Esophagus muscularis mucosa (tissue), 4 donors: ENCODE results near the gene LIN52. TPM values are rescaled to one million over a fixed set of nuclear protein-coding genes. Genes with fewer than 3 reads are reported as not detected.

ENCODE experiments used
- DNase-seq: peaks from one replicate; pipeline ENCODE4 v3.0.0-alpha.2; 2017; ENCODE audit errors: extremely low spot score
- H3K27ac ChIP-seq, 4 donors: fragments of 200-600 bp; sonication (generic); replicated peaks in 1 of 4; 1 replicate in 3 of 4; 2 replicates in 1 of 4; pipeline ENCODE4 v1.5.1; 2016 to 2019; ENCODE audit warnings: mild to moderate bottlenecking in 1 of 4
- H3K27me3 ChIP-seq, 4 donors: fragments of 200-600 bp; sonication (generic); one replicate each; pipeline versions ENCODE4 v1.5.1 to v1.6.0; 2016 to 2019
- H3K36me3 ChIP-seq, 4 donors: fragments of 200-600 bp; sonication (generic); one replicate each; pipeline ENCODE4 v1.5.1; 2016 to 2019
- H3K4me1 ChIP-seq, 4 donors: fragments of 200-600 bp; sonication (generic); one replicate each; pipeline ENCODE4 v1.5.1; 2016 to 2019
- H3K4me3 ChIP-seq, 4 donors: fragments of 200-600 bp; sonication (generic); 1 replicate in 2 of 4; 2 replicates in 2 of 4; pipeline ENCODE4 v1.5.1; 2016 to 2019; ENCODE audit warnings: mild to moderate bottlenecking in 4 of 4, moderate library complexity in 1 of 4
- H3K9me3 ChIP-seq, 4 donors: fragments of 200-600 bp; sonication (generic); 1 replicate in 3 of 4; 2 replicates in 1 of 4; pipeline ENCODE4 v1.5.1; 2016 to 2019
- CTCF ChIP-seq, 3 experiments: fragments of 200-600 bp in 2 of 3; fragments of 450-650 bp in 1 of 3; sonication (generic) in 2 of 3; IDR thresholded peaks; one replicate each; pipeline ENCODE4 v1.5.1; 2017 to 2019; ENCODE audit warnings: antibody characterized with exemption in 3 of 3, mild to moderate bottlenecking in 2 of 3, moderate library complexity in 1 of 3
- EP300 ChIP-seq: sonication (generic); formaldehyde crosslinking; IDR thresholded peaks from one replicate; pipeline ENCODE4 v1.6.1; 2017; ENCODE audit warnings: antibody characterized with exemption
- POLR2A ChIP-seq: fragments of 450-650 bp; IDR thresholded peaks from one replicate; pipeline ENCODE4 v1.6.1; 2017; ENCODE audit warnings: antibody characterized with exemption, moderate library complexity, mild to moderate bottlenecking, low read depth
- POLR2AphosphoS5 ChIP-seq, 2 donors: sonication (generic); formaldehyde crosslinking; IDR thresholded peaks; one replicate each; pipeline ENCODE4 v1.6.1; 2017; ENCODE audit warnings: antibody characterized with exemption in 2 of 2
- WGBS: methylation state at CpG from one replicate; pipeline ENCODE4 v1.1.5; 2018; 5-methylcytosine and 5-hydroxymethylcytosine counted together
- intact Hi-C: fragments of 100-400 bp; cut with DNase I; formaldehyde crosslinking; loops from one replicate; pipeline ENCODE4 v1.15.1; 2023
- total RNA-seq, 4 donors: library from RNA; depleted of rRNA; stranded (reverse); fragments of >200 nt; gene quantifications; one replicate each; pipeline versions ENCODE4 v1.1.0 to v1.2.1, GENCODE V29; 2016

Gene LIN52
- total RNA-seq, 4 donors from 2014 or later: 8.4 to 13.5 (median 11.7) TPM

DNA sequence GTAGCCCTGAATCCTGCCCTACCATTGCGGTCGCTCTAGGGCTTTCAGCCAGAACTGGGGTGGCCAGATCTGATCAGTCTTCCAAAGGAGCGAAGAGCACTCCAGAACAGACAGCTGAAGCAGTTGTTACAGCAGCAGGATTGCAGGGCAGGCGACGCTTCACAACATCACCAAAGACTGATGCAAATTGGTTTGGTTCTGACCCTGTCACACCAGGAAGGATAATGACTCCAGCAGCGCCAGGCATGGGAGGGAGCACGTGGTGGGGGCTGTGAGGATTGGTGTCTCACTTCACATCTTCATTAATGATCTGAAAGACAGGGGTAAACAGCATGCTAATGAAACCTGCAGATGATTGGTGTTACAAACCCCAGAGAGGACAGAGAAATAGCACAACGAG, 123.9 kb downstream of the LIN52 start:
- H3K27me3 ChIP-seq: peaks cover 0 to 5% (median 0%) of the 10 kb centered on the region in 4 donors
- no peaks in the 10 kb centered on the region for H3K9me3 ChIP-seq
- WGBS: 72% methylated on average over 8 of the region's 8 CpGs
- no peak overlapping the region for H3K4me3 ChIP-seq
- H3K36me3 ChIP-seq: peaks cover 0 to 7% (median 4%) of the 10 kb centered on the region in 4 donors
- no peaks in the 10 kb centered on the region for H3K4me1 ChIP-seq
- no peak for DNase-seq
- H3K27ac ChIP-seq: no peak overlapping the region
- intact Hi-C loops: no loop called here
- TF ChIP-seq EP300 (no peak), POLR2AphosphoS5 (IDR thresholded peaks at IDR 0.05) (no peak), POLR2A (no peak), CTCF (IDR thresholded peaks at IDR 0.05) (no peak)

DNA sequence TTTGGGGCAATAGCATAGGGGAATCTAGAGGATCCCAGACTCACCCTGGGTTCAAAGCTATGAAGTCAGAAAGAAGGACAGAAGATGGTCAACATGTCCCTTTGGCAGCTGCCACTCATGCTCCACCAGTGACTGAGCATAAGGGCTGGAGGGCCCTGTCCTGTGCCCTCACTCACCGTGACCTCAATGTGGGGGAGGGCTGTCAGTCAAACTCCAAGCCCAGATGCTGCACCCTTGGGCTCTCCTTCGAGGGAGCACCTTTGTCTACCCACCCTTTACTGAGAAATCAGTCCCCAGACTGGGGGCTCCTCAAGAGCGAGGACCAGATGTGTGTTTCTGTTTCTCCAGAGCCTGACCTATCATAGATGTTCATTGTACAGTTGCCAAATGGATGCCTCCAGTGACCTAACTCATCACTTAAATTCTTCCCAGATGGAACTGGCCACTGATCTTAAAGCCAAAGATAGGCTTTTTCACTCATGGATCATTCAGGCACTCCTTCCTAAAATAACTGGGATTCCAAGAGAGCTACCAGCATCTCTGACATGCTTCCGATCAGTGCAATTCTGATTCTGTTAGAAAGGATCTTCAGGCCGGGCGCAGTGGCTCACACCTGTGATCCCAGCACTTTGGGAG, 127.3 kb downstream of the LIN52 start:
- intact Hi-C loops: no loop called here
- 77% methylated on average over 6 of the region's 6 CpGs for WGBS
- no peaks in the 10 kb centered on the region for H3K36me3 ChIP-seq
- no peaks in the 10 kb centered on the region for H3K9me3 ChIP-seq
- peaks cover 0 to 22% (median 0%) of the 10 kb centered on the region in 4 donors for H3K27me3 ChIP-seq
- TF ChIP-seq EP300 (no peak), POLR2A (no peak), POLR2AphosphoS5 (IDR thresholded peaks at IDR 0.05) (no peak), CTCF (IDR thresholded peaks at IDR 0.05) (no peak)
- no peak overlapping the region for H3K4me3 ChIP-seq
- no peak for DNase-seq
- H3K4me1 ChIP-seq: no peaks in the 10 kb centered on the region
- no peak overlapping the region for H3K27ac ChIP-seq

DNA sequence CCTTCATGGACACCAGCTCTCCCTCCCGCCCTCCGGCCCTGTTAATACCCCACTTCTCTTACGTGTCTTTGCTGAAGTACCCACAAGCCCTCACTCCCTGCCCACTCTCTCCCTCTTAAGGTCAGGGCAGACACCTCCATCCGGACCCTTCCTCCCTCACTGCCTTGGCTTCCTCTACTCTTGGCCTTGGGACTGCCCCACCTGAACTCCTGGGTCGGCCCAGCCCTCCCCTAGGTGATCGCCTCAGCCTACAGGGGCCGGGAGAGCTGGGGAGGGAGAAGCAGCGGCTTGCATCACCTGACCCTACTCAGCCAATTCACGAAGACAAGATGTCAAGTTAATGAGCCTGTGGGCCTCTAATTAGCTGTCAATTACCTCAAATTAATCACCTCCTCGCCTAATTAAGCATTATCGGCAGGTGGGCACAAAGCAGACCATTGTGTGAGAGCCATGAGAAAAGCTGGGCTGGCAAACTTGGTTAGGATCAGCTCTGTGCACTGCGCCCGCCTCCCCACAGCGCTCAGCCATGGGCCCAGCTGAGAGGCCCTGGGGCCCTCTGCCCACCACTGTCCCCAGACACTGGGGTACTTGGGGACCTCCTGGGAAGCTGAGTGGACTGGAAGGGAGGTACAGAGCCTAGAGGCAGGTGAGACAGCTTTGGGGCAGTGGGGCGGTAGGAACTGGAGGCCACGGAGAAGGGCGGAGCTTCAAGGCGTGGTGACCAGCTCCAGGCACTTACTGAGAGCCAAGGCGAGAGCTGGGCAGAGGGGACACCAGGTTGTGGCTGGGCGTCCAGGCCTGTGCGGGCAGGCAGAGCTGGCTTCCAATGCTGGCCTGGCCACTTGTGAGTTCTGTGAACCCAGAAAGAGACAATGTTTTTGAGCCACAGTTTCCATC, 129.4 kb downstream of the LIN52 start:
- 78% methylated on average over 17 of the region's 21 CpGs for WGBS
- TF ChIP-seq CTCF (IDR thresholded peaks at IDR 0.05) (no peak), EP300 (no peak), POLR2AphosphoS5 (IDR thresholded peaks at IDR 0.05) (no peak), POLR2A (no peak)
- Histone ChIP-seq H3K4me3 (no peak overlapping the region), H3K4me1 (peaks cover 4 to 11% (median 9%) of the 10 kb centered on the region in 4 donors), H3K27me3 (peaks cover 0 to 42% (median 8%) of the 10 kb centered on the region in 4 donors), H3K36me3 (no peaks in the 10 kb centered on the region), H3K27ac (no peak overlapping the region), H3K9me3 (no peaks in the 10 kb centered on the region)
- no peak for DNase-seq
- intact Hi-C loops: no loop called here

- peaks cover 0 to 56% (median 9%) of the 10 kb centered on the region in 4 donors for H3K27me3 ChIP-seq
- H3K4me3 ChIP-seq: no peak overlapping the region
- 87% methylated on average over 11 of the region's 11 CpGs for WGBS
- H3K4me1 ChIP-seq: peaks cover 4 to 11% (median 9%) of the 10 kb centered on the region in 4 donors
- no peaks in the 10 kb centered on the region for H3K36me3 ChIP-seq
- TF ChIP-seq EP300 (no peak), CTCF (IDR thresholded peaks at IDR 0.05) (no peak), POLR2AphosphoS5 (IDR thresholded peaks at IDR 0.05) (no peak), POLR2A (no peak)
- DNase-seq: no peak
- H3K27ac ChIP-seq: no peak overlapping the region
- intact Hi-C loops: loop anchor here (1.0 kb wide), 1 partner anchor 35 kb away; no protein-coding TSS in a partner anchor
- no peaks in the 10 kb centered on the region for H3K9me3 ChIP-seq
These were observed 131.9 kb downstream of the LIN52 start for GRCh38 chr14:74216671-74217070.
